CD8-positive, alpha-beta memory T cell (primary cell): ENCODE results near the gene DOLK. TPM values are rescaled to one million over a fixed set of nuclear protein-coding genes. Genes with fewer than 3 reads are reported as not detected.

Experiments used
- CTCF ChIA-PET: fragments of 350-600 bp; sonication (Branson Sonifier 250); formaldehyde crosslinking; loops from one replicate; lab custom pipeline; 2021; ENCODE audit warnings: antibody characterized with exemption; lab: Charles Lee
- POLR2A ChIA-PET: fragments of 350-600 bp; sonication (Branson Sonifier 250); formaldehyde crosslinking; loops from one replicate; lab custom pipeline; 2021; ENCODE audit warnings: antibody characterized with exemption; lab: Charles Lee
- DNase-seq, 5 donors: peaks; one replicate each; pipeline versions ENCODE4 v3.0.0 to v3.0.0-alpha.2; 2020 to 2022; ENCODE audit warnings: mixed read lengths in 1 of 5
- H3K27ac ChIP-seq: one replicate; pipeline ENCODE4 v1.7.0; 2013; ENCODE audit warnings: low read depth, mild to moderate bottlenecking, low read length, moderate library complexity
- H3K27me3 ChIP-seq: 2 replicates; pipeline ENCODE4 v1.7.0; 2013; ENCODE audit warnings: low read length, mild to moderate bottlenecking; ENCODE audit not compliant: insufficient read depth, poor library complexity, severe bottlenecking
- H3K36me3 ChIP-seq: 2 replicates; pipeline ENCODE4 v1.7.0; 2013; ENCODE audit warnings: mild to moderate bottlenecking, low read length, moderate library complexity; ENCODE audit not compliant: insufficient read depth
- H3K4me1 ChIP-seq: 2 replicates; pipeline ENCODE4 v1.7.0; 2013; ENCODE audit warnings: mild to moderate bottlenecking, low read length, moderate library complexity; ENCODE audit not compliant: insufficient read depth
- H3K4me3 ChIP-seq: 2 replicates; pipeline ENCODE4 v1.7.0; 2013; ENCODE audit warnings: mild to moderate bottlenecking, low read length
- H3K9me3 ChIP-seq: 2 replicates; pipeline ENCODE4 v1.7.0; 2013; ENCODE audit warnings: mild to moderate bottlenecking, low read length
- H3K27ac Mint-ChIP-seq, 8 donors: one replicate each; pipeline ENCODE4 v1.8.0; 2020 to 2021; ENCODE audit warnings: mixed read lengths in 8 of 8, mild to moderate bottlenecking in 6 of 8, inconsistent platforms in 3 of 8, moderate library complexity in 3 of 8
- H3K27me3 Mint-ChIP-seq, 2 donors: one replicate each; pipeline ENCODE4 v1.8.0; 2020 to 2021; ENCODE audit warnings: mixed read lengths in 2 of 2, mild to moderate bottlenecking in 1 of 2, moderate library complexity in 1 of 2
- H3K36me3 Mint-ChIP-seq, 3 donors: one replicate each; pipeline ENCODE4 v1.8.0; 2020 to 2021; ENCODE audit warnings: mixed read lengths in 3 of 3, inconsistent platforms in 1 of 3, mild to moderate bottlenecking in 1 of 3
- H3K4me1 Mint-ChIP-seq, 3 donors: one replicate each; pipeline ENCODE4 v1.8.0; 2020 to 2021; ENCODE audit warnings: mixed read lengths in 3 of 3, inconsistent platforms in 1 of 3, mild to moderate bottlenecking in 1 of 3
- H3K4me3 Mint-ChIP-seq, 7 donors: one replicate each; pipeline ENCODE4 v1.8.0; 2020 to 2021; ENCODE audit warnings: mixed read lengths in 7 of 7, mild to moderate bottlenecking in 6 of 7, moderate library complexity in 4 of 7, inconsistent platforms in 2 of 7
- H3K9me3 Mint-ChIP-seq, 5 donors: one replicate each; pipeline ENCODE4 v1.8.0; 2020 to 2022; ENCODE audit warnings: mixed read lengths in 5 of 5, mild to moderate bottlenecking in 3 of 5, moderate library complexity in 2 of 5, inconsistent platforms in 1 of 5
- polyA plus RNA-seq: library from polyadenylated mRNA; unstranded; fragments of 300-500 nt; fragmentation: Illumina TruSeq; gene quantifications from one replicate; pipeline ENCODE4 v1.2.3, GENCODE V29; 2021
- total RNA-seq, 2 experiments: library from RNA; stranded (reverse); gene quantifications; one replicate each; pipeline ENCODE4 v1.2.3, GENCODE V29; 2021

The DOLK gene
- total RNA-seq, result 10 to 100 TPM; 15.3 to 17.1 TPM
- 6.8 TPM for polyA plus RNA-seq

- H3K4me1 Mint-ChIP-seq, result peaks cover 22 to 46% (median 45%) of the 10 kb centered on the region in 3 donors
- peak; percentile 96 to 99 (median 98) for DNase-seq
- Histone ChIP-seq H3K36me3 (no peaks in the 10 kb centered on the region), H3K9me3 (no peaks in the 10 kb centered on the region), H3K27ac (peak within 1 kb of the TSS; percentile 86), H3K4me1 (peaks cover 20% of the 10 kb centered on the region), H3K27me3 (no peaks in the 10 kb centered on the region), H3K4me3 (peak within 1 kb of the TSS; percentile 93)
- no peaks in the 10 kb centered on the region for H3K27me3 Mint-ChIP-seq
- ChIA-PET CTCF (interaction anchor here (0.6 to 1.3 kb wide), 4 partner anchors 13 to 1517 kb away, joined by 3 to 4 read pairs (median 3); partner anchors contain the start of gene ENDOG), POLR2A (interaction anchor here (0.5 to 0.6 kb wide), 2 partner anchors 72 to 148 kb away, joined by 3 to 7 read pairs; no protein-coding TSS in a partner anchor)
- H3K36me3 Mint-ChIP-seq, result peaks cover 0 to 40% (median 2%) of the 10 kb centered on the region in 3 donors
- no peaks in the 10 kb centered on the region for H3K9me3 Mint-ChIP-seq
- peak within 1 kb of the TSS; percentile 88 to 99 (median 98) for H3K4me3 Mint-ChIP-seq
- peak within 1 kb of the TSS; percentile 95 to 99 (median 98) for H3K27ac Mint-ChIP-seq
Measured at GRCh38 chr9:128947527-128948301, at the start of gene DOLK, which contains the start of gene NUP188. Gene DOLK (minus strand): TSS chr9:128947603. CDS start chr9:128947303, 300 bp downstream. Gene NUP188 (plus strand): TSS chr9:128947699. CDS start chr9:128947720, 21 bp downstream.

GRCh38 chr9:128995791-128996190 lies 48.4 kb upstream of the DOLK start:
- no peak overlapping the region for H3K4me3 ChIP-seq
- Mint-ChIP-seq H3K4me3 (no peak overlapping the region), H3K36me3 (peaks cover under 1 to 86% (median 38%) of the 10 kb centered on the region in 3 donors), H3K27ac (peak overlapping the region in 3 of 8 donors; percentile 17 to 66 (median 63)), H3K27me3 (no peaks in the 10 kb centered on the region), H3K4me1 (no peaks in the 10 kb centered on the region), H3K9me3 (no peaks in the 10 kb centered on the region)
- no peak for DNase-seq
- no peaks in the 10 kb centered on the region for H3K9me3 ChIP-seq
- peaks cover 70% of the 10 kb centered on the region for H3K36me3 ChIP-seq
- CTCF ChIA-PET, result no interaction called here
- H3K4me1 ChIP-seq, result no peaks in the 10 kb centered on the region
- H3K27me3 ChIP-seq, result no peaks in the 10 kb centered on the region
- POLR2A ChIA-PET, result interaction anchor here (0.5 kb wide), 1 partner anchor 401 kb away, joined by 3 read pairs; no protein-coding TSS in a partner anchor
- H3K27ac ChIP-seq, result no peak overlapping the region

- Mint-ChIP-seq H3K36me3 (peaks cover 0 to 80% (median 33%) of the 10 kb centered on the region in 3 donors), H3K27me3 (no peaks in the 10 kb centered on the region), H3K27ac (peak overlapping the region in 1 of 8 donors; percentile 62), H3K9me3 (no peaks in the 10 kb centered on the region), H3K4me3 (no peak overlapping the region), H3K4me1 (no peaks in the 10 kb centered on the region)
- Histone ChIP-seq H3K27ac (no peak overlapping the region), H3K9me3 (no peaks in the 10 kb centered on the region), H3K27me3 (no peaks in the 10 kb centered on the region), H3K4me3 (no peak overlapping the region), H3K4me1 (no peaks in the 10 kb centered on the region), H3K36me3 (peaks cover 53% of the 10 kb centered on the region)
- no peak for DNase-seq
- CTCF ChIA-PET, result interaction anchor here (1.1 kb wide), 1 partner anchor 13 kb away, joined by 3 read pairs; no protein-coding TSS in a partner anchor
- POLR2A ChIA-PET, result no interaction called here
Measured at GRCh38 chr9:128992995-128993394, 45.6 kb upstream of the DOLK start.

- Mint-ChIP-seq H3K27ac (no peak overlapping the region), H3K36me3 (peaks cover 6 to 80% (median 25%) of the 10 kb centered on the region in 3 donors), H3K9me3 (no peaks in the 10 kb centered on the region), H3K4me3 (no peak overlapping the region), H3K27me3 (no peaks in the 10 kb centered on the region), H3K4me1 (no peaks in the 10 kb centered on the region)
- Histone ChIP-seq H3K4me3 (no peak overlapping the region), H3K4me1 (no peaks in the 10 kb centered on the region), H3K36me3 (peaks cover 46% of the 10 kb centered on the region), H3K27ac (no peak overlapping the region), H3K27me3 (no peaks in the 10 kb centered on the region), H3K9me3 (no peaks in the 10 kb centered on the region)
- DNase-seq, result no peak
- ChIA-PET CTCF (no interaction called here), POLR2A (no interaction called here)
Measured at GRCh38 chr9:128987805-128988204, 40.4 kb upstream of the DOLK start.

- Histone ChIP-seq H3K4me1 (no peaks in the 10 kb centered on the region), H3K4me3 (no peak overlapping the region), H3K9me3 (no peaks in the 10 kb centered on the region), H3K27ac (no peak overlapping the region), H3K27me3 (no peaks in the 10 kb centered on the region), H3K36me3 (peaks cover 48% of the 10 kb centered on the region)
- ChIA-PET POLR2A (interaction anchor here (0.6 kb wide), 1 partner anchor 34 kb away, joined by 4 read pairs; no protein-coding TSS in a partner anchor), CTCF (interaction anchor here (0.5 kb wide), 1 partner anchor 19 kb away, joined by 3 read pairs; no protein-coding TSS in a partner anchor)
- no peaks in the 10 kb centered on the region for H3K9me3 Mint-ChIP-seq
- no peak for DNase-seq
- no peaks in the 10 kb centered on the region for H3K27me3 Mint-ChIP-seq
- peaks cover 6 to 83% (median 25%) of the 10 kb centered on the region in 3 donors for H3K36me3 Mint-ChIP-seq
- H3K4me3 Mint-ChIP-seq, result no peak overlapping the region
- peak overlapping the region in 2 of 8 donors; percentile 13 to 69 for H3K27ac Mint-ChIP-seq
- H3K4me1 Mint-ChIP-seq, result no peaks in the 10 kb centered on the region
Measured at GRCh38 chr9:128986671-128987070, 39.3 kb upstream of the DOLK start.

- Mint-ChIP-seq H3K9me3 (no peaks in the 10 kb centered on the region), H3K36me3 (peaks cover 17 to 95% (median 35%) of the 10 kb centered on the region in 3 donors), H3K27ac (peak overlapping the region in 1 of 8 donors; percentile 75), H3K4me1 (no peaks in the 10 kb centered on the region), H3K4me3 (no peak overlapping the region), H3K27me3 (no peaks in the 10 kb centered on the region)
- Histone ChIP-seq H3K27ac (no peak overlapping the region), H3K9me3 (no peaks in the 10 kb centered on the region), H3K36me3 (peaks cover 73% of the 10 kb centered on the region), H3K4me3 (no peak overlapping the region), H3K4me1 (no peaks in the 10 kb centered on the region), H3K27me3 (no peaks in the 10 kb centered on the region)
- ChIA-PET POLR2A (no interaction called here), CTCF (interaction anchor here (0.7 kb wide), 1 partner anchor 89 kb away, joined by 3 read pairs; no protein-coding TSS in a partner anchor)
- DNase-seq, result no peak
Measured at GRCh38 chr9:128983536-128983935, 36.1 kb upstream of the DOLK start.

- Histone ChIP-seq H3K36me3 (peaks cover 64% of the 10 kb centered on the region), H3K9me3 (no peaks in the 10 kb centered on the region), H3K27me3 (no peaks in the 10 kb centered on the region), H3K4me1 (no peaks in the 10 kb centered on the region), H3K27ac (no peak overlapping the region), H3K4me3 (no peak overlapping the region)
- no peaks in the 10 kb centered on the region for H3K9me3 Mint-ChIP-seq
- ChIA-PET CTCF (no interaction called here), POLR2A (no interaction called here)
- peaks cover 12 to 88% (median 29%) of the 10 kb centered on the region in 3 donors for H3K36me3 Mint-ChIP-seq
- H3K27ac Mint-ChIP-seq, result no peak overlapping the region
- no peak overlapping the region for H3K4me3 Mint-ChIP-seq
- DNase-seq, result no peak
- H3K4me1 Mint-ChIP-seq, result no peaks in the 10 kb centered on the region
- no peaks in the 10 kb centered on the region for H3K27me3 Mint-ChIP-seq
Measured at GRCh38 chr9:128979111-128979510, 31.7 kb upstream of the DOLK start.

- H3K9me3 Mint-ChIP-seq, result no peaks in the 10 kb centered on the region
- H3K4me1 Mint-ChIP-seq, result no peaks in the 10 kb centered on the region
- peaks cover 0 to 82% (median 29%) of the 10 kb centered on the region in 3 donors for H3K36me3 Mint-ChIP-seq
- Histone ChIP-seq H3K36me3 (peaks cover 63% of the 10 kb centered on the region), H3K4me1 (no peaks in the 10 kb centered on the region), H3K4me3 (no peak overlapping the region), H3K27ac (no peak overlapping the region), H3K27me3 (no peaks in the 10 kb centered on the region), H3K9me3 (no peaks in the 10 kb centered on the region)
- POLR2A ChIA-PET, result no interaction called here
- CTCF ChIA-PET, result interaction anchor here (1.3 kb wide), 1 partner anchor 17 kb away, joined by 3 read pairs; no protein-coding TSS in a partner anchor
- DNase-seq, result no peak
- H3K4me3 Mint-ChIP-seq, result no peak overlapping the region
- H3K27me3 Mint-ChIP-seq, result no peaks in the 10 kb centered on the region
- H3K27ac Mint-ChIP-seq, result peak overlapping the region in 1 of 8 donors; percentile 81
Measured at GRCh38 chr9:128972956-128973355, 25.6 kb upstream of the DOLK start.
